ENCODE data around the gene UBLCP1.
"Not testable (repeated sequence)": the region's sequence is repeated elsewhere in the genome, so short reads cannot be mapped to it uniquely, and the experiment has no call there.

The UBLCP1 gene

GRCh38 chr5:159257007-159257406 lies 6.1 kb upstream of the UBLCP1 start:
- no peak for DNase-seq

GRCh38 chr5:159257629-159258283 lies 5.3 kb upstream of the UBLCP1 start:
- DNase-seq: no peak

- no peak for DNase-seq
Measured at GRCh38 chr5:159258361-159258760, 4.7 kb upstream of the UBLCP1 start.

- not testable (repeated sequence) for DNase-seq
Measured at GRCh38 chr5:159260212-159260611, 2.9 kb upstream of the UBLCP1 start.

DNA sequence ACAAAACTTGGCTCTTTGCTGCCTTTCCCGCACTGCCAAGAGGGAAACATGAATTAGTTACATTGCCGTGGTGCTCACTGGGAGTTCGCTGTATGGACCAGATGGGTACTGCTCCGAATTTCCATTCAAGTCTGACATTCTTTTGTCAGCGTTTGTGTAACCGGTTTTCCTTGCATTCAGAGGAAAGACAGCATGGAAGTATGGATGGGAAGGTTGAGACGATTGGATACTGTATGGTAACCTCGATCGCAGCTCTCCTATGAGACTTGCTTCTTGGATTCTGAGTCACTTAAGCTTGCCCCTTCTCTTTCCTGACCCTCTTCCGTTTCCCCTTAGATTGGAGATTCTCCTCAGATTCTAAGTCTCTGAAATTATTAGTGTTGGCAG lies 625 bp upstream of the UBLCP1 start:
- peak; percentile 34 to 48 for DNase-seq

- no peak for DNase-seq
Measured at GRCh38 chr5:159263569-159263905, 447 bp downstream of the UBLCP1 start.

- not testable (repeated sequence) for DNase-seq
Measured at GRCh38 chr5:159266764-159267163, 3.7 kb downstream of the UBLCP1 start.

DNA sequence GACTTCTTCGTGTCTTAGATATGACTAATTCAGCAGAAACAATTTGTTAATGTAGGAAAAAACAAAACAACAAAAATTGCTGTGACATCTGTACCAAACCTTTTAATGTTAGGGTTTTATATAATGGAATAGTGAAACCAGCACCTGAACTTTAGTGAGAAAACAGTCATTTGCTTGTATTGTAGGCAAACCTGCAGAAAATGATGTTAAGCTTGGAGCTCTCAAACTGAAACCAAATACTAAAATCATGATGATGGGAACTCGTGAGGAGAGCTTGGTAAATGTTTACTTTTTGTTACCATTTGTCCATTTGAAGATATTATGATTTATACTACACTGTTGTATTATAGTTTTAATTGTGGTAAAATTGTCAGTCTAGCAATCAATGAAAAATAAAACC lies 6.6 kb downstream of the UBLCP1 start:
- no peak for DNase-seq

- DNase-seq: no peak
Measured at GRCh38 chr5:159273923-159274322, 10.8 kb downstream of the UBLCP1 start.

GRCh38 chr5:159274676-159275075 lies 11.6 kb downstream of the UBLCP1 start:
- peak in 1 of 2 experiments; percentile 6 for DNase-seq

- peak; percentile 65 to 80 for DNase-seq
Measured at GRCh38 chr5:159286420-159287035, 23.4 kb downstream of the UBLCP1 start.

- DNase-seq: peak in 1 of 2 experiments; percentile 3
Measured at GRCh38 chr5:159290741-159291140, 27.7 kb downstream of the UBLCP1 start.

- no peak for DNase-seq
Measured at GRCh38 chr5:159294921-159295320, 31.8 kb downstream of the UBLCP1 start.

- not testable (repeated sequence) for DNase-seq
Measured at GRCh38 chr5:159297300-159297699, 34.2 kb downstream of the UBLCP1 start.

DNA sequence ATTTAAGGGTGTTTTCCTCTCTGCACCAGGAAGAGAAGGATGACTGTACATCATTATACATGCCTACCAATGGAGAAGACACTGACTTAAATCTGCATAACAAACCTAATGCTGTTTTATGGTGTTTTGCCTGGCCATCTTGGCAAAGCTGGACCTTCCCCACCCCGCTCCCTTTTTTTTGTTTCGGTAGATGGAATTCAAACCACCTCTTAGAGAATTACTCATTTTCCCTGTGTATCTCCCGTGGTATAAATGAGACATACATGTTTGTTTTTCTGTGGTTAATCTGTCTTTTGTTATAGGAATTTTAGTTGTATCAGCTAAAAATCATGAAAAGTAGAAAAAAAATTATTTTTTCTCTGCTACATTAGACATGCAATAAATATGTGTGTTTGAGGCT lies 38.4 kb downstream of the UBLCP1 start:
- no peak for DNase-seq

- DNase-seq: peak; percentile 8 to 13
Measured at GRCh38 chr5:159301929-159302860, 39.1 kb downstream of the UBLCP1 start.

- no peak for DNase-seq
Measured at GRCh38 chr5:159303286-159303685, 40.2 kb downstream of the UBLCP1 start.

DNA sequence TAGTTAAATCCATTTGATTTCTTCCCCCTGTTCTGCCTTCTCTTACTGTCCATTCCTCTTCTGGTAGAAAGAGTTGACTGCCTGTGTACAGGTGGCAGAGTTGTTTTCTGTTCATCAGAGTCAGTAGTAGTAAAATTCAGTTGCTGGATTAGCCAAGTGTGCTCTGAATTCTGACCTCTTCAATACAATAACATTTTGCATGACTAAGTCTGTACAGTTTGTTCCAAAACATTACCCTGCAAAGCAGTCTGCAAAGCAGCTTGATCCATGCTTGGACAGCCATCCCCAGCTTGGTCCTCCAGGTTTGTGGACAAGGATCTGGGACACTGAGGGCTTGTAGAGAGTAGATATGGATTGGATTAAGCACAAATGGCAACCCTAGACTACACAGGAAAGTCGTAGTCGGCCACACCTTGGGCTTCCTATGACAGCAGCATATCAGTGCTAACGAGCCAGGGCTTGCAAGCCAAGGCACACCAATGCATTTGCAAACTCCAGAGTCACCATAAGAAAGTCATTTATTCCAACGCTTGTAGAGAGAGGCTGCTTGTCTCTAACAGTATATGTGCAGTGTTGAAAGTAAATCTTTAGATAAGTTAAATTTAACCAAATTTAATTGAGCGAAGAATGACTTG lies 42.0 kb downstream of the UBLCP1 start:
- no peak for DNase-seq

GRCh38 chr5:159309689-159310433 lies 46.8 kb downstream of the UBLCP1 start:
- no peak for DNase-seq

DNA sequence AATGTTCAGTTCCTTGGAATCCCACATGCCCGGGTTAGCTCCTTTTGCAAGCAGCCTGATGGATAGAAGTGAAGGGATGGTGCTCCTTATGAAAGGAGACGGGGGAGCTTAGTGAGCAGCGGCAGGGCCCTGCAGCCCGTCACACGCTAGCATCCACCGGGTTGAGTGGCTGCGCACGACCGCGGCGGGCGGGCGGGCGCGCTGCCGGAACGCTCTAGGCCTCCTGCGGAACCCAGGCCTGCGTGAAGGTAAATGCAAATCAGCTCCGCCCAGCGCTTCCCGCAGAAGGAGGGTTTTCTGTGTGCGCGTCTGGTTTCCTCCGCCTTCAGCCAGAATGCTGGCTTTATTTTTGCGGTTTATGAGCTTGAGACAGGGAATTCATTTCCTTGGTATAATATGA lies 47.4 kb downstream of the UBLCP1 start:
- no peak for DNase-seq

GRCh38 chr5:159311063-159311462 lies 48.0 kb downstream of the UBLCP1 start:
- no peak for DNase-seq

DNA sequence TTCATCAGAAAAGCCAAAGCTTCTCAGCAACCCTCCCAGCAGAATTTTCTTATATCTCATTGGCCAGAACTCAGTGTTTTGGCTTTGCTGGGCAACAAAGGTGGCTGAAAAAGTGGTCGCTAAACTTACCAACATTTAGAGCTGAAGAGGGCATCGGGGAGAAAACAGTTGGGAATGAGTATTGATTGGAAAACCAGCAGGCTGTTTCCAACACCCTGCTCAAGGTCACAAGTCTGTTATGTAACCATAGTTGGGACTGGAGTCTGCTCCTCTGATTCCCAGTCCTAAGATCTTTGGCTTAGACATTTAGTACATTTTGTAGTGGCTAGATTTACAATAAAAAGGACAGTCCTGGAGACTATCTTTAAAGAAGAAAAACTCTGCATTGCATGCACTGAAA lies 50.1 kb downstream of the UBLCP1 start:
- no peak for DNase-seq
